Thymus (tissue), 11 donors: Measurements from ENCODE around the gene ZP3. TPM values are rescaled to one million over a fixed set of nuclear protein-coding genes. Genes with fewer than 3 reads are reported as not detected.
"Not testable (repeated sequence)": the region's sequence is repeated elsewhere in the genome, so short reads cannot be mapped to it uniquely, and the experiment has no call there.

Experiments used
- DNase-seq, 9 donors: peaks; one replicate each; pipeline ENCODE4 v3.0.0-alpha.2; 2013; ENCODE audit warnings: low spot score in 9 of 9, low read depth in 6 of 9, missing footprints in 1 of 9
- H3K27ac ChIP-seq, 2 donors: one replicate each; pipeline ENCODE4 v1.5.1; 2013; ENCODE audit warnings: control low read depth in 1 of 2, low read depth in 1 of 2, low read length in 1 of 2, mild to moderate bottlenecking in 1 of 2, moderate library complexity in 1 of 2
- H3K27me3 ChIP-seq, 2 donors: one replicate each; pipeline ENCODE4 v1.5.1; 2013; ENCODE audit warnings: low read length in 1 of 2; ENCODE audit not compliant: control insufficient read depth in 2 of 2, insufficient read depth in 1 of 2
- H3K36me3 ChIP-seq, 2 donors: one replicate each; pipeline ENCODE4 v1.5.1; 2013; ENCODE audit warnings: low read length in 1 of 2, mild to moderate bottlenecking in 1 of 2, moderate library complexity in 1 of 2; ENCODE audit not compliant: control insufficient read depth in 2 of 2, insufficient read depth in 2 of 2
- H3K4me1 ChIP-seq, 2 donors: one replicate each; pipeline ENCODE4 v1.5.1; 2013; ENCODE audit warnings: low read length in 2 of 2; ENCODE audit not compliant: control insufficient read depth in 2 of 2, insufficient read depth in 2 of 2
- H3K4me3 ChIP-seq, 2 donors: one replicate each; pipeline ENCODE4 v1.5.1; 2013; ENCODE audit warnings: low read length in 2 of 2, control low read depth in 1 of 2, mild to moderate bottlenecking in 1 of 2
- H3K9me3 ChIP-seq, 2 donors: one replicate each; pipeline ENCODE4 v1.5.1; 2013; ENCODE audit warnings: low read length in 1 of 2, mild to moderate bottlenecking in 1 of 2; ENCODE audit not compliant: control insufficient read depth in 2 of 2, insufficient read depth in 1 of 2
- WGBS: extraction: QIAGEN DNeasy Blood & Tissue Kit; methylation state at CpG from one replicate; pipeline ENCODE4 v1.1.7; 2013; 5-methylcytosine and 5-hydroxymethylcytosine counted together
- polyA plus RNA-seq: library from polyadenylated mRNA; stranded (reverse); fragments of 200-250 nt; gene quantifications from one replicate; pipeline ENCODE4 v1.2.3, GENCODE V29; 2013
- total RNA-seq: library from RNA; stranded (reverse); fragments of 120-200 nt; gene quantifications from one replicate; pipeline ENCODE4 v1.2.4, GENCODE V29; 2013
- donor health status: healthy.

ZP3 gene
- total and polyA plus RNA-seq, 2 donors: 1.6 to 2.3 TPM

GRCh38 chr7:76445577-76446008 lies 20.8 kb downstream of the ZP3 start:
- not testable (repeated sequence) for H3K4me3 ChIP-seq, H3K36me3 ChIP-seq, H3K4me1 ChIP-seq, H3K9me3 ChIP-seq, H3K27me3 ChIP-seq
- 0% methylated on average over 4 of the region's 5 CpGs for WGBS
- peak overlapping the region; percentile 91 to 92 for H3K27ac ChIP-seq
- DNase-seq: peak in 6 of 9 donors; percentile 18 to 64 (median 40)

- no CpG with 5 or more reads among the region's 4 CpGs for WGBS
- H3K4me1 ChIP-seq, DNase-seq: not testable (repeated sequence)
These were observed 32.3 kb downstream of the ZP3 start for GRCh38 chr7:76457017-76457416.

GRCh38 chr7:76458504-76458903 lies 33.8 kb downstream of the ZP3 start:
- H3K27me3 ChIP-seq, H3K27ac ChIP-seq, DNase-seq, H3K36me3 ChIP-seq, H3K4me3 ChIP-seq, H3K4me1 ChIP-seq, H3K9me3 ChIP-seq: not testable (repeated sequence)
- 89% methylated on average over 1 of the region's 4 CpGs for WGBS

More at GRCh38 chr7:76457017-76457416, 32.3 kb downstream of the ZP3 start:
- H3K27me3 ChIP-seq, H3K4me3 ChIP-seq, H3K27ac ChIP-seq, H3K36me3 ChIP-seq, H3K9me3 ChIP-seq: not testable (repeated sequence)

GRCh38 chr7:76460767-76461166 lies 36.0 kb downstream of the ZP3 start:
- not testable (repeated sequence) for H3K4me1 ChIP-seq, H3K27ac ChIP-seq, H3K27me3 ChIP-seq, H3K4me3 ChIP-seq, H3K36me3 ChIP-seq, H3K9me3 ChIP-seq, DNase-seq
- 95% methylated on average over 14 of the region's 20 CpGs for WGBS

- DNase-seq, H3K9me3 ChIP-seq, H3K27me3 ChIP-seq, H3K4me1 ChIP-seq, H3K36me3 ChIP-seq: not testable (repeated sequence)
- WGBS: under 1% methylated on average over 20 of the region's 54 CpGs
- Histone ChIP-seq H3K27ac (peak within 1 kb of the TSS in 1 of 2 donors; percentile 60), H3K4me3 (peak within 1 kb of the TSS; percentile 43 to 48)
These were observed 36.8 kb downstream of the ZP3 start, which contains the start of gene DTX2 for GRCh38 chr7:76461464-76462101. Gene DTX2, plus strand, starts transcription at chr7:76461709. Its CDS starts 18,801 bp downstream, at chr7:76480510.

- H3K9me3 ChIP-seq, DNase-seq, H3K27ac ChIP-seq, H3K4me3 ChIP-seq, H3K4me1 ChIP-seq, H3K36me3 ChIP-seq, H3K27me3 ChIP-seq: not testable (repeated sequence)
- WGBS: no CpG with 5 or more reads among the region's 17 CpGs
These were observed 37.6 kb downstream of the ZP3 start for GRCh38 chr7:76462271-76462882.

- H3K27me3 ChIP-seq, H3K9me3 ChIP-seq, DNase-seq, H3K27ac ChIP-seq, H3K4me3 ChIP-seq, H3K4me1 ChIP-seq, H3K36me3 ChIP-seq: not testable (repeated sequence)
- WGBS: 97% methylated on average over 4 of the region's 5 CpGs
These were observed 40.2 kb downstream of the ZP3 start for GRCh38 chr7:76464959-76465358.

- H3K9me3 ChIP-seq, H3K36me3 ChIP-seq, H3K27me3 ChIP-seq, H3K27ac ChIP-seq, DNase-seq, H3K4me1 ChIP-seq, H3K4me3 ChIP-seq: not testable (repeated sequence)
- WGBS: no CpG with 5 or more reads among the region's 8 CpGs
These were observed 41.2 kb downstream of the ZP3 start for GRCh38 chr7:76465950-76466349.

GRCh38 chr7:76467743-76468404 lies 43.1 kb downstream of the ZP3 start:
- H3K4me1 ChIP-seq: not testable (repeated sequence)
- WGBS: 90% methylated on average over 10 of the region's 14 CpGs

More at GRCh38 chr7:76467743-76468404, 43.1 kb downstream of the ZP3 start:
- not testable (repeated sequence) for H3K27me3 ChIP-seq, H3K4me3 ChIP-seq, H3K9me3 ChIP-seq, H3K27ac ChIP-seq, H3K36me3 ChIP-seq
- peak in 1 of 9 donors; percentile 6 for DNase-seq
